Effector CD8-positive, alpha-beta T cell (primary cell): ENCODE measurements around the gene AVP.
A peak's percentile ranks its signal among the peaks of the same experiment; 100 is the strongest.

ENCODE experiments used
- DNase-seq: peaks from one replicate; lab custom pipeline; 2025; lab: John Stamatoyannopoulos, UW

Gene AVP

GRCh38 chr20:3109350-3110302 is 25.1 kb upstream of the AVP start:
- no peak for DNase-seq

GRCh38 chr20:3107464-3108025 is 23.0 kb upstream of the AVP start:
- no peak for DNase-seq

- DNase-seq: no peak
These were observed 22.3 kb upstream of the AVP start for GRCh38 chr20:3106658-3107463.

- DNase-seq: no peak
These were observed 21.7 kb upstream of the AVP start for GRCh38 chr20:3106185-3106584.

- DNase-seq: no peak
These were observed 21.0 kb upstream of the AVP start for GRCh38 chr20:3105256-3106137.

GRCh38 chr20:3103369-3104032 is 19.0 kb upstream of the AVP start:
- no peak for DNase-seq

GRCh38 chr20:3102575-3103368 is 18.2 kb upstream of the AVP start:
- DNase-seq: no peak

- DNase-seq: peak; percentile 8
These were observed 17.4 kb upstream of the AVP start for GRCh38 chr20:3101737-3102574.

- DNase-seq: no peak
These were observed 16.7 kb upstream of the AVP start for GRCh38 chr20:3101251-3101650.

- DNase-seq: no peak
These were observed 16.0 kb upstream of the AVP start for GRCh38 chr20:3100480-3100879.

- no peak for DNase-seq
These were observed 10.5 kb upstream of the AVP start for GRCh38 chr20:3094848-3095629.

GRCh38 chr20:3093861-3094361 is 9.4 kb upstream of the AVP start:
- no peak for DNase-seq

GRCh38 chr20:3092611-3093379 is 8.3 kb upstream of the AVP start:
- peak; percentile 25 for DNase-seq

GRCh38 chr20:3090565-3090964 is 6.0 kb upstream of the AVP start:
- DNase-seq: no peak

- DNase-seq: no peak
These were observed 3.5 kb upstream of the AVP start for GRCh38 chr20:3088031-3088430.

GRCh38 chr20:3085571-3086072 is 1.1 kb upstream of the AVP start:
- no peak for DNase-seq

- DNase-seq: no peak
These were observed 449 bp upstream of the AVP start for GRCh38 chr20:3084986-3085360.
